K562 (cell line): ENCODE measurements around the gene GANAB. TPM values are rescaled to one million over a fixed set of nuclear protein-coding genes. Genes with fewer than 3 reads are reported as not detected.

Experiments used
- AFF1 ChIP-seq, 2 experiments: fragments of 450-650 bp; IDR thresholded peaks; 2 replicates each; pipeline ENCODE4 v1.6.1; 2018; ENCODE audit warnings: mild to moderate bottlenecking in 2 of 2, low read depth in 1 of 2; ENCODE audit not compliant: partially characterized antibody in 2 of 2
- BRD9 ChIP-seq: fragments of 450-650 bp; IDR thresholded peaks from 2 replicates; pipeline ENCODE4 v1.6.1; 2018; ENCODE audit warnings: low read depth; ENCODE audit not compliant: partially characterized antibody
- CTBP1 ChIP-seq: fragments of 450-650 bp; IDR thresholded peaks from 2 replicates; pipeline ENCODE4 v1.6.1; 2016; ENCODE audit warnings: borderline replicate concordance
- KLF6 ChIP-seq: fragments of 250-450 bp; sonication (Bioruptor Pico); IDR thresholded peaks from 2 replicates; pipeline ENCODE4 v1.4.0; 2020; ENCODE audit warnings: mild to moderate bottlenecking, moderate library complexity, borderline replicate concordance
- MNT ChIP-seq, 2 experiments: fragments of 450-650 bp; conservative IDR thresholded peaks; 2 replicates each; pipeline ENCODE4 v1.6.1; 2017; ENCODE audit warnings: mild to moderate bottlenecking in 2 of 2, moderate library complexity in 2 of 2
- MTF1 ChIP-seq: fragments of 250-450 bp; sonication (Bioruptor Pico); IDR thresholded peaks from 2 replicates; pipeline ENCODE4 v1.9.0; 2021; ENCODE audit warnings: moderate library complexity, mild to moderate bottlenecking, inconsistent platforms, borderline replicate concordance
- MYC ChIP-seq, 2 experiments: fragments of 250-450 bp in 1 of 2; sonication (Bioruptor Pico) in 1 of 2; IDR thresholded peaks; 2 replicates each; pipeline versions ENCODE4 v1.5.1 to v1.6.1; 2012 to 2021; ENCODE audit warnings: low read depth in 2 of 2, borderline replicate concordance in 1 of 2, improper control_type of control experiment in 1 of 2, low read length in 1 of 2, mild to moderate bottlenecking in 1 of 2, moderate library complexity in 1 of 2
- NKRF ChIP-seq: fragments of 450-650 bp; IDR thresholded peaks from 2 replicates; pipeline ENCODE4 v1.6.1; 2016; ENCODE audit warnings: borderline replicate concordance
- OTX1 ChIP-seq: fragments of 450-650 bp; formaldehyde crosslinking; IDR thresholded peaks from 2 replicates; pipeline ENCODE4 v1.4.0; 2022; ENCODE audit warnings: mild to moderate bottlenecking
- POLR2B ChIP-seq: fragments of 450-650 bp; IDR thresholded peaks from 2 replicates; pipeline ENCODE4 v1.6.1; 2018; ENCODE audit warnings: low read depth; ENCODE audit not compliant: partially characterized antibody
- RNF219 ChIP-seq: fragments of 250-450 bp; sonication (Bioruptor Pico); IDR thresholded peaks from 2 replicates; pipeline ENCODE4 v1.5.0; 2022; ENCODE audit warnings: mild to moderate bottlenecking
- RUNX1 ChIP-seq: sonication (generic); IDR thresholded peaks from 2 replicates; pipeline ENCODE4 v1.6.1; 2016; ENCODE audit warnings: antibody characterized with exemption, low read depth
- SLC30A9 ChIP-seq: fragments of 250-450 bp; sonication (Bioruptor Pico); IDR thresholded peaks from 2 replicates; pipeline ENCODE4 v1.8.0; 2022; ENCODE audit warnings: mild to moderate bottlenecking, moderate library complexity
- SUPT5H ChIP-seq: fragments of 450-650 bp; IDR thresholded peaks from 2 replicates; pipeline ENCODE4 v1.6.1; 2016
- TBL1XR1 ChIP-seq, 2 experiments: IDR thresholded peaks; 2 replicates each; pipeline ENCODE4 v1.6.1; 2012; ENCODE audit warnings: improper control_type of control experiment in 2 of 2, low read length in 2 of 2, mild to moderate bottlenecking in 1 of 2
- XRCC4 ChIP-seq: IDR thresholded peaks from one replicate; pipeline ENCODE4 v1.6.1; 2011; ENCODE audit not compliant: insufficient read depth, insufficient read length; ENCODE audit errors: extremely low read depth
- XRCC5 ChIP-seq: fragments of 200-400 bp; formaldehyde crosslinking; IDR thresholded peaks from 2 replicates; pipeline ENCODE4 v1.6.1; 2017; ENCODE audit warnings: low read depth, mild to moderate bottlenecking, low read length
- ZNF121 ChIP-seq: sonication (generic); formaldehyde crosslinking; conservative IDR thresholded peaks from 2 replicates; pipeline ENCODE4 v1.8.0; 2022; ENCODE audit warnings: missing genetic modification reagents
- ZZZ3 ChIP-seq: fragments of 450-650 bp; IDR thresholded peaks from 2 replicates; pipeline ENCODE4 v1.6.1; 2016; ENCODE audit warnings: antibody characterized with exemption, mild to moderate bottlenecking, moderate library complexity
- polyA plus RNA-seq, 8 experiments: library from polyadenylated mRNA; depleted of rRNA in 4 of 8; stranded (reverse) in 5 of 8; unstranded in 3 of 8; fragments of >200 nt; fragmentation: Nextera tagmentation in 2 of 8; fragmentation: Illumina TruSeq in 1 of 8; extraction: Ambion mirVana in 2 of 8; extraction: Trizol in 1 of 8; gene quantifications; 2 replicates each; pipeline versions ENCODE4 v1.2.1 to v1.2.3, GENCODE V29; 2011 to 2014; ENCODE audit warnings: inconsistent platforms in 1 of 8, missing spikeins in 1 of 8
- total RNA-seq, 7 experiments: library from RNA; depleted of rRNA in 6 of 7; stranded (reverse); fragments of >200 nt in 6 of 7; fragmentation: Illumina TruSeq in 2 of 7; extraction: Trizol in 2 of 7; gene quantifications; 2 replicates each; pipeline versions ENCODE4 v1.2.1 to v1.2.3, GENCODE V29; 2011 to 2021; ENCODE audit warnings: low replicate concordance in 1 of 7

GANAB gene
- total and polyA plus RNA-seq, 9 of the 15 experiments (the other 6 are each of a cell fraction or from before 2014, with no cell fraction given): 6.5 to 284 (median 161) TPM

GRCh38 chr11:62671236-62671607, 24.8 kb upstream of the GANAB start (continued):
- TF ChIP-seq RNF219 (CRISPR knock-in tag) (0 out of 2 replicates have a peak, but pooled peaks have one; percentile 62), ZZZ3 (peak; percentile 88; the same call in 1 of the 2 replicates), SUPT5H (no peak), BRD9 (peak; percentile 60), MTF1 (CRISPR knock-in tag) (no peak), RUNX1 (no peak), TBL1XR1 (IDR thresholded peaks at IDR 0.05; ENCODE audit: low read length in 2 of 2) (no peak), OTX1 (CRISPR knock-in tag) (no peak), POLR2B (peak; percentile 68), CTBP1 (no peak), KLF6 (CRISPR knock-in tag) (no peak), MYC (IDR thresholded peaks at IDR 0.05; ENCODE audit: low read depth, low read length) (peak; percentile 65; the same call in 1 of the 2 replicates), MYC (CRISPR knock-in tag; IDR thresholded peaks at IDR 0.05; ENCODE audit: borderline replicate concordance, low read depth) (no peak), AFF1 (IDR thresholded peaks at IDR 0.05; ENCODE audit: low read depth in 1 of 2, partially characterized antibody in 2 of 2) (peak in 1 of 2 experiments; percentile 20), XRCC4 (no peak), NKRF (peak; percentile 12; the same call in 1 of the 2 replicates), ZNF121 (CRISPR knock-in tag) (no peak), SLC30A9 (CRISPR knock-in tag) (no peak), XRCC5 (no peak), MNT (conservative IDR thresholded peaks at IDR 0.05) (peak; percentile 49 to 77; a peak in 2 of 4 replicates)
